Measurements from ENCODE around the gene RGS14.

GRCh38 chr5:177359451-177359851 is 1.7 kb downstream of the RGS14 start:
- TF ChIP-seq EZH2 (IDR thresholded peaks at IDR 0.05) (no peak), POLR2AphosphoS5 (IDR thresholded peaks at IDR 0.05; ENCODE audit: low read depth, low read length) (no peak), CTCF (IDR thresholded peaks at IDR 0.05 in 2 of 3, conservative IDR thresholded peaks at IDR 0.05 in 1 of 3; ENCODE audit: borderline replicate concordance in 1 of 3, insufficient read depth in 1 of 3, low read depth in 2 of 3, low read length in 2 of 3) (no peak), YY1 (IDR thresholded peaks at IDR 0.05; ENCODE audit: extremely low read depth, insufficient replicate concordance, low read depth, low read length) (no peak), JUND (IDR thresholded peaks at IDR 0.05) (no peak), POLR2A (IDR thresholded peaks at IDR 0.05; ENCODE audit: borderline replicate concordance, extremely low read depth, insufficient read depth, insufficient read length) (no peak), SP1 (IDR thresholded peaks at IDR 0.05; ENCODE audit: low read depth) (no peak), SIN3A (IDR thresholded peaks at IDR 0.05; ENCODE audit: low read depth) (no peak), ATF3 (IDR thresholded peaks at IDR 0.05) (no peak), ZNF274 (IDR thresholded peaks at IDR 0.05; ENCODE audit: low read depth, low read length) (no peak), EZH2phosphoT487 (IDR thresholded peaks at IDR 0.05; ENCODE audit: borderline replicate concordance) (no peak), SRF (IDR thresholded peaks at IDR 0.05; ENCODE audit: low read depth) (no peak)

Data from HCT116 (cell line).